ENCODE data around the gene CROCC2.

DNA sequence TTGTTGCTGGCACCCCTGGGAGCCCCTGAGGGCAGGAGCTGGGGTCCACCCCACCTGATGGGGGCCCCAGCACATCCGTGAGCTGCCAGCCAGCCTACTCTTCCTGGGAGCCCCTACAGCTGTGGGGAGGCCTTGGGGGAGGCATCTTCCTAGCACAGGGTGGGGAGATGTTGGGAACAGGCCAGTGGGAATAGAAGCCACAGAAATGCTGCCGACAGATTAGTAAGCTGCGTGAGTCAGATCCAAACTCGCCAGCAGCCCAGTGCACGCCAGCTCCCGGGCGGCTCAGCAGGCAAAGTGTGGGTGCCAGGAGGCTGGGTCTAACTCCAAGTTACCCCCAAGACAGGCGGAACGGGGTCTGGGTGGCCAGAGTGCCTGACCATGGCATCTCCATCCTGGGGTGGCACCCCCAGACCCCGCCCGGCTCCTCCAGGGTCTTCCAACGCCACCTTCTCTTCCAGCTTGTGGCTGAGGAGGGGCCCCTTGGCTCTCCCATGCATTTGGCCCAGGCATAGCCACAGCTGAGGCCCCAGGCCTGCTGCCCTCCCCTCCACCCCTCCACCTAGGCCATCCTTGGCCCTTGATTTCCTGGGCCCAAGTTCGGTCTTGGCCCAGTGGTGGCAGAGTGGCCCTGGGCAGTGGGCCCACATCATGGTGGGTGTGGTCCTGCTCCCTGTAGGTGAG is 15.3 kb downstream of the CROCC2 start:
- TF ChIP-seq, protein P1, sequence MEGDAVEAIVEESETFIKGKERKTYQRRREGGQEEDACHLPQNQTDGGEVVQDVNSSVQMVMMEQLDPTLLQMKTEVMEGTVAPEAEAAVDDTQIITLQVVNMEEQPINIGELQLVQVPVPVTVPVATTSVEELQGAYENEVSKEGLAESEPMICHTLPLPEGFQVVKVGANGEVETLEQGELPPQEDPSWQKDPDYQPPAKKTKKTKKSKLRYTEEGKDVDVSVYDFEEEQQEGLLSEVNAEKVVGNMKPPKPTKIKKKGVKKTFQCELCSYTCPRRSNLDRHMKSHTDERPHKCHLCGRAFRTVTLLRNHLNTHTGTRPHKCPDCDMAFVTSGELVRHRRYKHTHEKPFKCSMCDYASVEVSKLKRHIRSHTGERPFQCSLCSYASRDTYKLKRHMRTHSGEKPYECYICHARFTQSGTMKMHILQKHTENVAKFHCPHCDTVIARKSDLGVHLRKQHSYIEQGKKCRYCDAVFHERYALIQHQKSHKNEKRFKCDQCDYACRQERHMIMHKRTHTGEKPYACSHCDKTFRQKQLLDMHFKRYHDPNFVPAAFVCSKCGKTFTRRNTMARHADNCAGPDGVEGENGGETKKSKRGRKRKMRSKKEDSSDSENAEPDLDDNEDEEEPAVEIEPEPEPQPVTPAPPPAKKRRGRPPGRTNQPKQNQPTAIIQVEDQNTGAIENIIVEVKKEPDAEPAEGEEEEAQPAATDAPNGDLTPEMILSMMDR (conservative IDR thresholded peaks at IDR 0.05; ENCODE audit: low read length): no peak
- no peak for TF ChIP-seq EZH2phosphoT487 (IDR thresholded peaks at IDR 0.05; ENCODE audit: borderline replicate concordance, low read depth, low read length)
